ENCODE measurements around the gene TRIM42.

DNA sequence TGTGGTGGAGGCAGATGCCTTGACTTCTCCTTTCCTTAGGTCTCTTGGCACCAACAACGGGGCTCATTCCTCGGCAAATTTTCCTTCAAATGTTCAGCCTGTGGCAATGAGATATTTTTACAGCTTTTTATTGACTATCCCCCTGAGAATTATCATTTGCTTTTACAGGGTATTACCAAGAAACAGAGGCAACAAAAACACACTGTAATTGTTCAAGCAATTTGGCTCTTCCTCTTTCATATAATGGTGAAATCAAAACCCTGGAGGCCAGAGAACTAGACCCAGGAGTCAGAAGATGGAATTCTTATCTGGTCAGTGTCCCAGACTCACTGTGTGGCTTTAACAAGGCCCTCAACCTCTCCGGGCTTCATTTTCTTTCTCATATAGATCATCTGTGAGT, 40.1 kb downstream of the TRIM42 start:
- TF ChIP-seq, protein P1, sequence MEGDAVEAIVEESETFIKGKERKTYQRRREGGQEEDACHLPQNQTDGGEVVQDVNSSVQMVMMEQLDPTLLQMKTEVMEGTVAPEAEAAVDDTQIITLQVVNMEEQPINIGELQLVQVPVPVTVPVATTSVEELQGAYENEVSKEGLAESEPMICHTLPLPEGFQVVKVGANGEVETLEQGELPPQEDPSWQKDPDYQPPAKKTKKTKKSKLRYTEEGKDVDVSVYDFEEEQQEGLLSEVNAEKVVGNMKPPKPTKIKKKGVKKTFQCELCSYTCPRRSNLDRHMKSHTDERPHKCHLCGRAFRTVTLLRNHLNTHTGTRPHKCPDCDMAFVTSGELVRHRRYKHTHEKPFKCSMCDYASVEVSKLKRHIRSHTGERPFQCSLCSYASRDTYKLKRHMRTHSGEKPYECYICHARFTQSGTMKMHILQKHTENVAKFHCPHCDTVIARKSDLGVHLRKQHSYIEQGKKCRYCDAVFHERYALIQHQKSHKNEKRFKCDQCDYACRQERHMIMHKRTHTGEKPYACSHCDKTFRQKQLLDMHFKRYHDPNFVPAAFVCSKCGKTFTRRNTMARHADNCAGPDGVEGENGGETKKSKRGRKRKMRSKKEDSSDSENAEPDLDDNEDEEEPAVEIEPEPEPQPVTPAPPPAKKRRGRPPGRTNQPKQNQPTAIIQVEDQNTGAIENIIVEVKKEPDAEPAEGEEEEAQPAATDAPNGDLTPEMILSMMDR (IDR thresholded peaks at IDR 0.05): no peak
- TF ChIP-seq EZH2 (IDR thresholded peaks at IDR 0.05; ENCODE audit: borderline replicate concordance, insufficient read depth, low read depth, low read length, poor library complexity, severe bottlenecking): no peak

Data from B cell (primary cell).